H1 (cell line): ENCODE measurements around the gene ZC3H12C. TPM values are rescaled to one million over a fixed set of nuclear protein-coding genes. Genes with fewer than 3 reads are reported as not detected.

Experiments used
- CTCF ChIA-PET: fragments of 300-600 bp; sonication (Branson Sonifier 250); formaldehyde crosslinking; loops from one replicate; lab custom pipeline; 2021; ENCODE audit not compliant: partially characterized antibody; lab: Charles Lee
- POLR2A ChIA-PET: fragments of 300-600 bp; sonication (Branson Sonifier 250); formaldehyde crosslinking; loops from one replicate; lab custom pipeline; 2021; ENCODE audit warnings: inconsistent platforms; ENCODE audit not compliant: partially characterized antibody; lab: Charles Lee
- DNase-seq, 2 experiments: peaks; one replicate each; pipeline versions ENCODE4 v3.0.0 to v3.0.0-alpha.2; 2010 to 2022; ENCODE audit warnings: low spot score in 2 of 2, low read depth in 1 of 2, mixed read lengths in 1 of 2
- FAIRE-seq: peaks from 2 replicates; lab custom pipeline; 2011; peaks lifted over from hg19 to GRCh38; lab: Jason Lieb, UNC
- H2AFZ ChIP-seq: 2 replicates; pipeline ENCODE4 v1.8.1; 2012; ENCODE audit warnings: low read length, inconsistent platforms
- H2AK5ac ChIP-seq: 2 replicates; pipeline ENCODE4 v1.6.1; 2013; ENCODE audit warnings: low read depth, low read length
- H2BK120ac ChIP-seq: replicated peaks from 2 replicates; pipeline ENCODE3; 2013; ENCODE audit warnings: low read depth, low read length, inconsistent platforms
- H2BK12ac ChIP-seq: 2 replicates; pipeline ENCODE4 v1.6.1; 2013; ENCODE audit warnings: low read depth, low read length
- H2BK15ac ChIP-seq: 2 replicates; pipeline ENCODE4 v1.6.1; 2013; ENCODE audit warnings: low read length
- H2BK20ac ChIP-seq: 2 replicates; pipeline ENCODE4 v1.6.1; 2013; ENCODE audit warnings: low read length
- H2BK5ac ChIP-seq: 2 replicates; pipeline ENCODE4 v1.6.1; 2013; ENCODE audit warnings: low read depth, low read length
- H3K14ac ChIP-seq: 2 replicates; pipeline ENCODE4 v1.6.1; 2013; ENCODE audit warnings: inconsistent platforms; ENCODE audit not compliant: insufficient read length
- H3K18ac ChIP-seq: 2 replicates; pipeline ENCODE4 v1.6.1; 2013; ENCODE audit warnings: low read length; ENCODE audit errors: extremely low read depth
- H3K23ac ChIP-seq: 2 replicates; pipeline ENCODE4 v1.6.1; 2013; ENCODE audit warnings: inconsistent platforms; ENCODE audit not compliant: insufficient read length
- H3K23me2 ChIP-seq: 2 replicates; pipeline ENCODE4 v1.6.1; 2013; ENCODE audit warnings: low read depth, low read length
- H3K27ac ChIP-seq: 2 replicates; pipeline ENCODE4 v1.6.1; 2011; ENCODE audit warnings: low read depth, low read length, inconsistent platforms
- H3K27me3 ChIP-seq, 4 experiments: replicated peaks in 1 of 4; 1 replicate in 1 of 4; 2 replicates in 3 of 4; pipeline versions ENCODE4 v1.6.1 to v1.8.1; 2011 to 2013; ENCODE audit warnings: low read length in 3 of 4, mild to moderate bottlenecking in 3 of 4, inconsistent platforms in 2 of 4, mixed read lengths in 2 of 4, moderate library complexity in 1 of 4; ENCODE audit not compliant: control insufficient read depth in 3 of 4, insufficient read depth in 3 of 4; ENCODE audit errors: extremely low read depth in 1 of 4
- H3K36me3 ChIP-seq, 4 experiments: 2 replicates each; pipeline versions ENCODE4 v1.6.1 to v1.8.1; 2011 to 2013; ENCODE audit warnings: mild to moderate bottlenecking in 4 of 4, low read length in 3 of 4, moderate library complexity in 2 of 4, control low read depth in 1 of 4, inconsistent platforms in 1 of 4; ENCODE audit not compliant: insufficient read depth in 4 of 4, control insufficient read depth in 2 of 4
- H3K4ac ChIP-seq: replicated peaks from 2 replicates; pipeline ENCODE3; 2013; ENCODE audit warnings: low read length, low read depth, mixed read lengths, inconsistent platforms; ENCODE audit not compliant: insufficient read length
- H3K4me1 ChIP-seq, 4 experiments: replicated peaks in 1 of 4; 1 replicate in 1 of 4; 2 replicates in 3 of 4; pipeline versions ENCODE4 v1.6.1 to v1.8.1; 2011 to 2013; ENCODE audit warnings: low read length in 3 of 4, inconsistent platforms in 2 of 4, mixed read lengths in 1 of 4; ENCODE audit not compliant: insufficient read depth in 4 of 4, control insufficient read depth in 3 of 4
- H3K4me2 ChIP-seq, 2 experiments: 2 replicates each; pipeline versions ENCODE4 v1.6.1 to v1.8.1; 2011 to 2013; ENCODE audit warnings: low read depth in 2 of 2, low read length in 2 of 2, control low read depth in 1 of 2, inconsistent platforms in 1 of 2, mild to moderate bottlenecking in 1 of 2; ENCODE audit not compliant: insufficient read depth in 1 of 2
- H3K4me3 ChIP-seq, 4 experiments: fragments of 200-600, 300-600 bp in 1 of 4; sonication (generic), shearing (Covaris generic), sonication (Bioruptor Twin) in 1 of 4; 2 replicates each; pipeline versions ENCODE4 v1.5.1 to v1.8.1; 2011 to 2016; ENCODE audit warnings: low read length in 4 of 4, low read depth in 3 of 4, control low read depth in 2 of 4, inconsistent platforms in 2 of 4, mild to moderate bottlenecking in 2 of 4, mixed read lengths in 1 of 4, moderate library complexity in 1 of 4; ENCODE audit not compliant: insufficient read depth in 2 of 4; ENCODE audit errors: extremely low read depth in 1 of 4
- H3K56ac ChIP-seq: replicated peaks from 2 replicates; pipeline ENCODE3; 2013; ENCODE audit warnings: low read depth, mild to moderate bottlenecking, mixed read lengths, low read length, inconsistent platforms; ENCODE audit not compliant: insufficient read length
- H3K79me1 ChIP-seq: 2 replicates; pipeline ENCODE4 v1.6.1; 2013; ENCODE audit warnings: low read depth, low read length, control low read depth
- H3K79me2 ChIP-seq, 2 experiments: 2 replicates each; pipeline versions ENCODE4 v1.6.1 to v1.8.1; 2012 to 2013; ENCODE audit warnings: low read length in 2 of 2, mild to moderate bottlenecking in 2 of 2, inconsistent platforms in 1 of 2; ENCODE audit not compliant: insufficient read depth in 2 of 2, control insufficient read depth in 1 of 2
- H3K9ac ChIP-seq, 4 experiments: replicated peaks in 1 of 4; 1 replicate in 1 of 4; 2 replicates in 3 of 4; pipeline versions ENCODE4 v1.6.1 to v1.8.1; 2011 to 2013; ENCODE audit warnings: low read depth in 3 of 4, low read length in 3 of 4, control low read depth in 2 of 4, mild to moderate bottlenecking in 2 of 4, moderate library complexity in 2 of 4, inconsistent platforms in 1 of 4; ENCODE audit errors: extremely low read depth in 1 of 4
- H3K9me3 ChIP-seq, 2 experiments: 2 replicates each; pipeline versions ENCODE4 v1.6.1 to v1.8.1; 2012 to 2013; ENCODE audit warnings: mild to moderate bottlenecking in 2 of 2, moderate library complexity in 2 of 2, control low read depth in 1 of 2, inconsistent platforms in 1 of 2, low read depth in 1 of 2, low read length in 1 of 2, mixed read lengths in 1 of 2; ENCODE audit not compliant: insufficient read depth in 2 of 2
- H4K20me1 ChIP-seq, 2 experiments: replicated peaks in 1 of 2; 2 replicates each; pipeline versions ENCODE3 to v1.8.1; 2011 to 2013; ENCODE audit warnings: inconsistent platforms in 2 of 2, low read length in 2 of 2, mild to moderate bottlenecking in 1 of 2; ENCODE audit not compliant: insufficient read depth in 2 of 2, control insufficient read depth in 1 of 2
- H4K5ac ChIP-seq: 2 replicates; pipeline ENCODE4 v1.6.1; 2013; ENCODE audit warnings: low read length, low read depth, mixed read lengths, inconsistent platforms; ENCODE audit not compliant: insufficient read length
- H4K8ac ChIP-seq: 2 replicates; pipeline ENCODE4 v1.8.0; 2013; ENCODE audit warnings: mild to moderate bottlenecking, moderate library complexity, low read length, inconsistent platforms; ENCODE audit not compliant: insufficient read depth; ENCODE audit errors: extremely low read depth
- H4K91ac ChIP-seq: replicated peaks from 2 replicates; pipeline ENCODE3; 2013; ENCODE audit warnings: low read length, mixed read lengths, inconsistent platforms; ENCODE audit not compliant: insufficient read length
- JUN ChIP-seq: IDR thresholded peaks from 2 replicates; pipeline ENCODE4 v1.6.1; 2011; ENCODE audit warnings: low read depth, mild to moderate bottlenecking, improper control_type of control experiment, low read length
- POLR2A ChIP-seq, 2 experiments: IDR thresholded peaks; 1 replicate in 1 of 2; 2 replicates in 1 of 2; pipeline ENCODE4 v1.6.1; 2011; ENCODE audit warnings: low read depth in 2 of 2, low read length in 2 of 2, mild to moderate bottlenecking in 2 of 2; ENCODE audit errors: control extremely low read depth in 1 of 2
- TBP ChIP-seq: IDR thresholded peaks from 2 replicates; pipeline ENCODE4 v1.6.1; 2011; ENCODE audit warnings: low read depth, low read length, improper control_type of control experiment
- WGBS, 2 experiments: shearing (Covaris generic) in 1 of 2; methylation state at CpG; one replicate each; pipeline versions ENCODE4 v1.1.6 to v1.1.7; 2013 to 2015; ENCODE audit warnings: low lambda C conversion rate in 2 of 2, mixed read lengths in 2 of 2, inconsistent platforms in 1 of 2, low coverage in 1 of 2, missing lambda C conversion rate in 1 of 2; ENCODE audit not compliant: insufficient replicate concordance in 2 of 2, insufficient coverage in 1 of 2, insufficient read length in 1 of 2; ENCODE audit errors: extremely low coverage in 1 of 2, missing lambda C conversion rate in 1 of 2; 5-methylcytosine and 5-hydroxymethylcytosine counted together
- polyA plus RNA-seq, 7 experiments: library from polyadenylated mRNA; depleted of rRNA in 3 of 7; stranded (reverse) in 5 of 7; unstranded in 2 of 7; fragments of >200 nt in 5 of 7; fragments of 200-250 nt in 2 of 7; gene quantifications; 1 replicate in 5 of 7; 2 replicates in 1 of 7; 4 replicates in 1 of 7; pipeline versions ENCODE4 v1.2.1 to v1.2.3, GENCODE V29; 2011 to 2013; ENCODE audit warnings: missing spikeins in 2 of 7, mixed read lengths in 2 of 7
- total RNA-seq: library from RNA; stranded (reverse); fragmentation: NEBNext Ultra II Directional; extraction: Animal tissue kit (Norgen Biotek cat#: 25700); gene quantifications from 2 replicates; pipeline ENCODE4 v1.2.1, GENCODE V29; 2021

The ZC3H12C gene
- total and polyA plus RNA-seq, 2 of the 8 experiments (the other 6 are each of a cell fraction or from before 2014, with no cell fraction given): 2.0 to 2.7 TPM

GRCh38 chr11:110121204-110121603 lies 28.0 kb downstream of the ZC3H12C start:
- Histone ChIP-seq H3K79me2 (no peaks in the 10 kb centered on the region; a peak in 1 of 4 replicates), H2BK5ac (no peak overlapping the region), H3K27ac (no peak overlapping the region), H2AFZ (no peak overlapping the region), H2AK5ac (no peak overlapping the region), H2BK15ac (no peak overlapping the region), H3K27me3 (no peaks in the 10 kb centered on the region), H3K14ac (no peak overlapping the region), H4K5ac (no peak overlapping the region), H3K23me2 (no peaks in the 10 kb centered on the region), H4K8ac (no peak overlapping the region), H4K91ac (no peak overlapping the region), H2BK20ac (no peak overlapping the region), H2BK120ac (no peak overlapping the region), H3K9me3 (no peaks in the 10 kb centered on the region), H4K20me1 (no peaks in the 10 kb centered on the region), H3K79me1 (no peaks in the 10 kb centered on the region), H3K4me2 (no peak overlapping the region), H3K56ac (no peak overlapping the region), H2BK12ac (no peak overlapping the region), H3K23ac (no peak overlapping the region), H3K4me3 (no peak overlapping the region), H3K9ac (no peak overlapping the region), H3K18ac (no peak overlapping the region), H3K36me3 (no peaks in the 10 kb centered on the region), H3K4ac (no peak overlapping the region), H3K4me1 (no peaks in the 10 kb centered on the region)
- CTCF ChIA-PET: interaction anchor here (0.9 to 1.6 kb wide), 3 partner anchors 33 to 1379 kb away, joined by 3 to 5 read pairs (median 3); no protein-coding TSS in a partner anchor
- POLR2A ChIA-PET: no interaction called here
- FAIRE-seq (no peak), DNase-seq (no peak)
- WGBS, 2 experiments: 94% methylated on average over 4 of the region's 4 CpGs; no CpG with 5 or more reads in 1 of the 2 experiments
- TF ChIP-seq JUN: no peak
- no peak for TF ChIP-seq POLR2A (IDR thresholded peaks at IDR 0.05; ENCODE audit: control extremely low read depth in 1 of 2, low read depth in 2 of 2, low read length in 2 of 2)
- TF ChIP-seq TBP: no peak
